Measurements from ENCODE around the gene PRKCA. TPM values are rescaled to one million over a fixed set of nuclear protein-coding genes. Genes with fewer than 3 reads are reported as not detected.
"Not testable (repeated sequence)": the region's sequence is repeated elsewhere in the genome, so short reads cannot be mapped to it uniquely, and the experiment has no call there.

PRKCA gene
- total RNA-seq, 1 experiment from 2014 or later: 26.8 TPM

GRCh38 chr17:66290101-66290722 lies 12.2 kb upstream of the PRKCA start:
- DNase-seq (ENCODE audit: low read depth): no peak

- no peak for DNase-seq (ENCODE audit: low read depth)
These were observed 10.1 kb upstream of the PRKCA start for GRCh38 chr17:66292353-66292752.

GRCh38 chr17:66296289-66296725 lies 6.1 kb upstream of the PRKCA start:
- DNase-seq (ENCODE audit: low read depth): no peak

DNA sequence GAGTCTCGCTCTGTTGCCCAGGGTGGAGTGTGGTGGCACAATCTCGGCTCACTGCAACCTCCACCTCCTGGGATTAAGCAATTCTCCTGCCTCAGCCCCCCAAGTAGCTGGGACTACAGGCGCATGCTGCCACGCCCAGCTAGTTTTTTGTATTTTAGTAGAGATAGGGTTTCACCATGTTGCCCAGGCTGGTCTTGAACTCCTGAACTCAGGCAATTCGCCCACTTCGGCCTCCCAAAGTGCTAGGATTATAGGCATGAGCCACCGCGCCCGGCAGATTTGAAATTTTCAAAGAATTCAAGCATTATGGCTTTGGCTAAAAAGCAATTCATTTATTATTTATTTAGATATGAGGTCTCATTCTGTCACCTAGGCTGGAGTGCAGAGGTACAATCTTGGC lies 5.0 kb upstream of the PRKCA start:
- DNase-seq (ENCODE audit: low read depth): not testable (repeated sequence)

DNA sequence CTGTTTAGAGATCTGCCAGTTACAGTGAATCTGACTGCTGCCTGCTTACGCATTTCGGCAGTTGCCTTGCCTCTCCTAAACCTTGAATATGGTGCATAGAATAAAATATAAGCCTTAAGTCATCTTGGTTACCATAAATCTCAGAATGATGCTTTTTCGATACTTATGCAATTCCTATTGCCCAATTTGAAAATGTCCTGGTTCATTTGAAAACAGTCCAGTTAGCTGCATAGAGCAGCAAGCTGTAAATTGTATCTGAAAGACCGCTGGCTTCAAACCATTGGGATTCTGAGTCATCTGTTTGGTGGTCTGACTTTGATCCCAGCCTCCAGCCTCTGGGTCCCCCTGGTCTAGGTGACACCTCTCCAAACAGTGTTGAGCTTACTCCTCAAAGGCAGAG lies 2.7 kb upstream of the PRKCA start:
- no peak for DNase-seq (ENCODE audit: low read depth)

DNA sequence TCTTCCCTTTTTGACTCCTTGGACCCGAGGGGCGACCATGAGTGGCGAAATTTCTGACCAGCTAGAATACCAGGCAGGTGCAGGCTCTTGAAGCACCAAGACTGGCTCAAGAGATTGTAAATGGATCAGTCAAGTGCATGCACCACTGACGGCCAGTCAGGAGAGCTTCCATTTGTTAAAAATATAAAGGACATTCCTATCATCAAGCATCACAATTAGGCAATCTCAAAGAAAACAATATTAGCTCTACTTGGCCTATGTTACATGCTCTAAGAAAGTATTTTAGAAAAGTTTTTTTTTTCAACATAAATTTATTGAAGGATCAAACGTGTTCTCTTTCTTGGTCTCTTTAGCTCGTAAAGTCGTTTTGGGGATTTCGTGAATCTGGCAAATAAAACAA lies 1.5 kb upstream of the PRKCA start:
- no peak for DNase-seq (ENCODE audit: low read depth)

DNA sequence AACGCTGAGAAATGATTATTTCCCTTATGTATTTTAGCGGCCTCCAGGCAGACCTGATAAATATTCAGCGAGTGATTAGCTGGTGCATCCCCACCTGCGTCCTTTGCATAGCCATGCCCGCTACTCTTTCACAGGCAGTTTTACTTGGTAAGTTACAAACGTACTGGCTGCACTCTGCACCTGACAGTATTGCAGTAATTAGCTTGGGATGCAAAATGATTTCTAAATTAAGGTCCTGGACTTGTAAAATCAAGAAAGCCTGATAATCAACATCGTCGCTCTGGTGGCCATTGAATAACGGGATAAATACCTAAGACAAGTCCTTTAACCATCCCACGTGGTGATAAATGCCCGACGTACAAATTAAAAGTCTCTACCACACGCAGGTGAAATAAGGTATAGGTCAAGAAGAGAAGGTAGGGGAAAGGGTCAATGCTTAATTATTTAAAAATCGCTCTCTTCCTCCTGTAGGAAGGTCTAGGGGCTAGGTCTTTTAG lies 998 bp upstream of the PRKCA start:
- DNase-seq (ENCODE audit: low read depth): no peak

DNA sequence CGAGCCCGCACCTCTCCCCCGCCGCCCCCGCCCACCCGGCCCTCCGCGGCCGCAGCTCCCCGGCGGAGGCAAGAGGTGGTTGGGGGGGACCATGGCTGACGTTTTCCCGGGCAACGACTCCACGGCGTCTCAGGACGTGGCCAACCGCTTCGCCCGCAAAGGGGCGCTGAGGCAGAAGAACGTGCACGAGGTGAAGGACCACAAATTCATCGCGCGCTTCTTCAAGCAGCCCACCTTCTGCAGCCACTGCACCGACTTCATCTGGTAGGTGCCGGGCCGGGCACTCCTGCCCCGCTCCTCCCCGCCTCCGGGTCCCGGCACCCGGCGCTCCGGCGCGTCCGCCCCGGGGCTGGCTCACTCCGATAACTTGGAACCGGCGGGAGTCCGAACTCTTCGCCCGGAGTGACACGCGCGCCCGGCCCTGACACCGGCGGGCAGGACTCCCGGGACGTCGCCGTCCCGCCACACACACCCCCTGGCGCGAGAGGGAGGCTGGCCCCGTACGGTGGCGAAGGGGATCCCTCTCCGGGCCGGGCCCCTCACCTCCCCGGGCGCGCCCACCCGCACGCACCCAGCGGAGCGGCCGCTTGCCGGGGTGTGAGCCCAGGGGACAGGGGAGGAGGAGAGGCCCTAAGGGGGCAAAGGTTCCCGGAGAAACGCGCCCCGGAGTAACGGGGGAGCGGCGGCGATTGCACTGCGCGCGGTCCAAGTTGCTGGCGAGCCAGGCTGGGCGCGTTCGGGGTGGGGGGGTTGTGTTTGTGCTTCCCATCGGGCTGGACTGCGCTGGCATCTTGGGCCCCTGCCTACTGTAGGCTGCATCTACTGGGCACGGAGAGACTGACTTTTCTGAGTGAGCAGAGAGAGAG lies 581 bp downstream of the PRKCA start:
- DNase-seq (ENCODE audit: low read depth): peak; percentile 73

- DNase-seq (ENCODE audit: low read depth): peak; percentile 35
These were observed 2.1 kb downstream of the PRKCA start for GRCh38 chr17:66304304-66305174.

DNA sequence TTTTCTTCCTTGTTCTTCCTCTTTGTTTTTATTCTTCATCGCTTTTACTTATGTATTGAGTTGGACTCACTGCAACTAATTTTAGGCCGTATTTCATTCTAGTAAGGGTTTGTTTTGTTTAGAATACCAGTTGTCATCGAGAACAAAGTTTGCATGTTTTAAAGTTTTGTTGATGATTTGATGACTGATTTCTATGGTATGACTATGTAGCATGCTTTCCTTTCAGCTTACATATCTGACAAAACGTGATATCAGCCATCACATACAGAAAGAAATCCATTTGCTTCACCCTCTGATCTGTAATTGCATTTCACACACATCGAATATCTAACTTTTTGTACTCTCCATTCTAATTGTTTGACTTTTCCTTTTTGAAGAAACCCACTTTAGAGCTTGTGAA lies 4.0 kb downstream of the PRKCA start:
- peak; percentile 63 for DNase-seq (ENCODE audit: low read depth)

GRCh38 chr17:66307257-66307656 lies 4.8 kb downstream of the PRKCA start:
- no peak for DNase-seq (ENCODE audit: low read depth)

- DNase-seq (ENCODE audit: low read depth): no peak
These were observed 6.4 kb downstream of the PRKCA start for GRCh38 chr17:66308856-66309255.

GRCh38 chr17:66309793-66310192 lies 7.4 kb downstream of the PRKCA start:
- no peak for DNase-seq (ENCODE audit: low read depth)

DNA sequence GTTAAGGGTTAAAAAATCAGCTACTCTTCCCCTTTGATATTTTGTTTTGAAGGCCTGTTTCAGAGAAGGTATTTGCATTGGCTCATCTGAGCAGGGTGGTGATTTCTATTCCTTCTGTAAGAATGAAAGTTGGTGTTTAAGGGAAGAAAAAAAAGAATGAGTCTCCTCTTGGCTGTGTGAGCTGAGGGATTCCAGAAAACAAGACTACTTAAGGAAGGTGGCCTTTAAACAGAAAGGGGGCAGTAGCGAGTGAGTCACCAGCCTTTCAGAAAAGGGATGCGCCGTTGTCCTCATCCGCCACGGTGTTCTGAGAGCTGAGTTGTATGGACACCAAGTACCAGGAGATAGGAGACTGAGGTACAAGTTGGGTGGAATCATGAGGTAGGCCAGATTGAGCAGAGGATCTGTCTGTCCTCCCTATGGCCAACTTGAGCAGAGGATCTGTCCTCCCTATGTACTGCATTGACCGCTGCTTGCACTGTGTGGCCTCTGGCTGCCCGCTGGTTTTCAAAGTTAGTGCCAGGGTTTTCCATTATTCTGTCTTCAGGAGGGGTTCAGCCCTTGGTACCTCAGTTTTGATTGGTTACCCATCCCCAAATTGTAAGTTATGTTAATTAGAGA lies 8.2 kb downstream of the PRKCA start:
- no peak for DNase-seq (ENCODE audit: low read depth)

DNA sequence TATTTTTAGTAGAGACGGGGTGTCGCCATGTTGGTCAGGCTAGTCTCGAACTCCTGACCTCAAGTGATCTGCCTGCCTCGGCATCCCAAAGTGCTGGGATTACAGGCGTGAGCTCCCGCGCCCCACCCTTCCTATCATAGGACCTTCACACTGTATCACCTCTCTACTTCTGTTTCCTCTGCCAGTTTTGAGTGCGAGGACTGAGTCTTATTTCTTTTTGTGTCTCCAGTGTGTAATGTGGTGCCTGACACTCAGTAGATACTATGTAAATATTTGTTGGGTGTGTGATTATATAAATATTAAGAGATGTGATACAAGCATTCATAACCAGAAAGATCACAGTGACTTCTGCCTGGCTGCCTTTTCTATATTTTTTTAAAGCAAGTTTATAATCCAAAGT lies 10.5 kb downstream of the PRKCA start:
- DNase-seq (ENCODE audit: low read depth): no peak

DNA sequence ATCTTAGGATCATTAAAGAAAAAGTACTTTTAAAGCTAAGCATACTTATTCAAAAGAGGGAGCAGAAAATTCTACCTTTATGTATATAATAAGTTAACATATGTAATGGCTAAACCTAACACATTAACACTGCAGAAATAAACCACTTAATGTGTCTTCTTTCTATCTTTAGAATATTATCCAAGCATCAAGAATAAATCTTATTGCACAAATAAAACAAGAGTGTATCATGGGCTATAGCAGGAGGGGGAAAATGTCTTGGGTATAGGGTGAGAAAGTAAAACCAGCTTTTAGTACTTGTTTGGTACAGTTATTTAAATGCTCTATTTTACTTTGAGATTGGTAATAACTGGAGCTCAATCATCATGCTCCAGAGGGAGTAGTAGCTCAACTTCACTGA lies 10.9 kb downstream of the PRKCA start:
- DNase-seq (ENCODE audit: low read depth): no peak

GRCh38 chr17:66313995-66314659 lies 11.7 kb downstream of the PRKCA start:
- DNase-seq (ENCODE audit: low read depth): no peak

DNA sequence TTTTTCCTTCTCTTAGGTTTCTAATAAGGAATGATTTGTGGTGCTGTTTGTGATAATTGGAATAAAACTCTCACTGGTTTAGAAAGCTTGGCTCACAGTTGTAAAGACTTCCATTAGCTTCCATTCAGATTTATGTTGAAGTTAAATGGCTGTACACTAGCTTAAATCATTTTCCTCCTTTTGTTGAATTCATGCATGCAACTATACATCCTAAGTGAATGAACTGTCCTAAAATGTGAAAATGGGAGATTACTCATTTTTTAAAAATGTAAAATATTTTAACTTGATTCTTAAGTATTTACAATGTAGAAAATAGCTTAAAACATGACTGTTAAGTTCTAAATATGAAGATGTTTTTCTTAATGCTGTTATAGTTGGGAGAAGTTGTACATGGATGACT lies 15.2 kb downstream of the PRKCA start:
- peak; percentile 27 for DNase-seq (ENCODE audit: low read depth)

GRCh38 chr17:66319226-66319625 lies 16.8 kb downstream of the PRKCA start:
- DNase-seq (ENCODE audit: low read depth): no peak

DNA sequence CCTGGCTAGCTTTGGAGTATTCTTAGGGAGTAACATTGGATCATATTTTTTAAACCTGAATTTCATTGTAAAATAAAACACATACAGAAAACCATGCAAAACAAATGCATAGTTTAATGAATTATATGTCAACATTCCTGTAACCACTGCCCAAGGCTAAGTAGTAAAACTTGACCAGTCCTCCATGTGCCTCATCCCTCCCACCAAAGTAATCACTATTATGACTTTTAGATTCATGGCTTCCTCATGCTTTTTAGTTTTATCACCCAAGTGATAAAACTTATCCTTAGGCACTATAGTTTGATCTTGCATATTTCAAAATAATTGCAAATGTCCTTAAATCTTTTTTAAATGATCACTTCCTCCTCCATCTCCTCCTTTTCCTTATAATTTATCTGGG lies 20.4 kb downstream of the PRKCA start:
- DNase-seq (ENCODE audit: low read depth): no peak

All from LHCN-M2 (cell line).